SK-N-SH treated with all-trans-retinoic acid at 6 μM for 48 hours (cell line): ENCODE data around the gene SPNS1.

Source experiments
- ATAC-seq: fragments of 200-7000 bp; cut with Tn5 transposase; 3 replicates; pipeline ENCODE4 v1.9.1; 2020; ENCODE audit warnings: mild to moderate bottlenecking, moderate library complexity
- ARNTL ChIP-seq: fragments of 450-650 bp; formaldehyde crosslinking; IDR thresholded peaks from 2 replicates; pipeline ENCODE4 v1.5.0; 2020; ENCODE audit warnings: low read depth, mild to moderate bottlenecking, moderate library complexity, borderline replicate concordance
- BACH2 ChIP-seq: fragments of 250-450 bp; sonication (Bioruptor Pico); IDR thresholded peaks from 2 replicates; pipeline ENCODE4 v1.9.0; 2021; ENCODE audit warnings: mild to moderate bottlenecking, borderline replicate concordance
- CSDC2 ChIP-seq: fragments of 250-450 bp; sonication (Bioruptor Pico); IDR thresholded peaks from 2 replicates; pipeline ENCODE4 v1.5.0; 2020; ENCODE audit warnings: mild to moderate bottlenecking, moderate library complexity
- ESRRG ChIP-seq: fragments of 250-450 bp; sonication (Bioruptor Pico); IDR thresholded peaks from 2 replicates; pipeline ENCODE4 v1.6.1; 2021; ENCODE audit warnings: mild to moderate bottlenecking
- GLIS3 ChIP-seq: fragments of 250-450 bp; sonication (Bioruptor Pico); IDR thresholded peaks from 2 replicates; pipeline ENCODE4 v1.5.0; 2020; ENCODE audit warnings: mild to moderate bottlenecking, moderate library complexity
- ISL1 ChIP-seq: fragments of 250-450 bp; sonication (Bioruptor Pico); IDR thresholded peaks from 2 replicates; pipeline ENCODE4 v2.1.2; 2022; ENCODE audit warnings: mild to moderate bottlenecking, moderate library complexity
- OSR1 ChIP-seq: fragments of 250-450 bp; sonication (Bioruptor Pico); IDR thresholded peaks from 2 replicates; pipeline ENCODE4 v1.8.0; 2022; ENCODE audit warnings: moderate library complexity, mild to moderate bottlenecking, inconsistent platforms
- PATZ1 ChIP-seq: fragments of 250-450 bp; sonication (Bioruptor Pico); IDR thresholded peaks from 2 replicates; pipeline ENCODE4 v1.8.0; 2020; ENCODE audit warnings: mild to moderate bottlenecking, moderate library complexity, borderline replicate concordance
- PPARA ChIP-seq: fragments of 250-450 bp; sonication (Bioruptor Pico); IDR thresholded peaks from 2 replicates; pipeline ENCODE4 v1.5.0; 2020; ENCODE audit warnings: mild to moderate bottlenecking, borderline replicate concordance
- RARB ChIP-seq: fragments of 250-450 bp; sonication (Bioruptor Pico); IDR thresholded peaks from 2 replicates; pipeline ENCODE4 v1.8.0; 2021; ENCODE audit warnings: mild to moderate bottlenecking, moderate library complexity
- SNAI2 ChIP-seq: fragments of 250-450 bp; sonication (Bioruptor Pico); IDR thresholded peaks from 2 replicates; pipeline ENCODE4 v1.5.0; 2020; ENCODE audit warnings: mild to moderate bottlenecking, moderate library complexity
- TCF4 ChIP-seq: fragments of 250-450 bp; sonication (Bioruptor Pico); IDR thresholded peaks from 2 replicates; pipeline ENCODE4 v1.8.0; 2021; ENCODE audit warnings: mild to moderate bottlenecking, moderate library complexity, borderline replicate concordance
- TOX ChIP-seq: fragments of 250-450 bp; sonication (Bioruptor Pico); IDR thresholded peaks from 2 replicates; pipeline ENCODE4 v1.8.0; 2021; ENCODE audit warnings: mild to moderate bottlenecking, moderate library complexity, borderline replicate concordance
- TSHZ2 ChIP-seq: fragments of 250-450 bp; sonication (Bioruptor Pico); IDR thresholded peaks from 2 replicates; pipeline ENCODE4 v1.5.0; 2020; ENCODE audit warnings: mild to moderate bottlenecking, moderate library complexity
- ZC3H10 ChIP-seq: fragments of 250-450 bp; sonication (Bioruptor Pico); IDR thresholded peaks from 2 replicates; pipeline ENCODE4 v1.5.1; 2021; ENCODE audit warnings: mild to moderate bottlenecking, moderate library complexity
- ZFP3 ChIP-seq: fragments of 250-450 bp; sonication (Bioruptor Pico); IDR thresholded peaks from 2 replicates; pipeline ENCODE4 v1.5.0; 2020; ENCODE audit warnings: mild to moderate bottlenecking, moderate library complexity
- ZFP30 ChIP-seq: fragments of 450-650 bp; formaldehyde crosslinking; IDR thresholded peaks from 2 replicates; pipeline ENCODE4 v1.5.0; 2022; ENCODE audit warnings: mild to moderate bottlenecking, moderate library complexity
- ZNF565 ChIP-seq: fragments of 450-650 bp; formaldehyde crosslinking; conservative IDR thresholded peaks from 2 replicates; pipeline ENCODE4 v1.5.0; 2020; ENCODE audit warnings: low read depth, mild to moderate bottlenecking, moderate library complexity
- ZNF70 ChIP-seq: fragments of 450-650 bp; formaldehyde crosslinking; IDR thresholded peaks from 2 replicates; pipeline ENCODE4 v1.5.0; 2020; ENCODE audit warnings: mild to moderate bottlenecking, moderate library complexity
- TF ChIP-seq, protein P1 (sequence below): fragments of 250-450 bp; sonication (Bioruptor Pico); IDR thresholded peaks from 2 replicates; pipeline ENCODE4 v1.5.1; 2020; ENCODE audit warnings: low read depth, mild to moderate bottlenecking, moderate library complexity
- TF ChIP-seq, protein P2 (sequence below): fragments of 250-450 bp; sonication (Bioruptor Pico); IDR thresholded peaks from 2 replicates; pipeline ENCODE4 v1.5.1; 2021; ENCODE audit warnings: mild to moderate bottlenecking, moderate library complexity

The SPNS1 gene

DNA sequence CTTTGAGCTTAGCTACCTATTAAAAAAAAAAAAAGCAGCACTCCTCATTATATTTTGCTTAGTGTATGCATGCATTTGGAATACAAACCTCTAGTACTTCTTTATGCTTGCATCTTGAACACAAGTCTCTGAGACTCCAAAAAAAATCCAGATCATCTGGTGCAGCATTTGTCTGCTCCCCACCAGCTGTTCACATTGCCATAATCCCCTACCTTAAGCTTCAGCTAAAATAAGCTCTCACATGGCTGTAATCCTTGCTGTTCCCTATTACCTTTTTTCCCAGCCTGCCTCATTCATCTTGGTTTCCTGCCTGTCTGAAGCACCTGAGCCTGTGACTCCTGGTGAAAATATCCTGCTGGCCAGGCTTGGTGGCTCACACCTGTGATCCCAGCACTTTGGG lies 31.3 kb upstream of the SPNS1 start:
- TF ChIP-seq, protein P1, sequence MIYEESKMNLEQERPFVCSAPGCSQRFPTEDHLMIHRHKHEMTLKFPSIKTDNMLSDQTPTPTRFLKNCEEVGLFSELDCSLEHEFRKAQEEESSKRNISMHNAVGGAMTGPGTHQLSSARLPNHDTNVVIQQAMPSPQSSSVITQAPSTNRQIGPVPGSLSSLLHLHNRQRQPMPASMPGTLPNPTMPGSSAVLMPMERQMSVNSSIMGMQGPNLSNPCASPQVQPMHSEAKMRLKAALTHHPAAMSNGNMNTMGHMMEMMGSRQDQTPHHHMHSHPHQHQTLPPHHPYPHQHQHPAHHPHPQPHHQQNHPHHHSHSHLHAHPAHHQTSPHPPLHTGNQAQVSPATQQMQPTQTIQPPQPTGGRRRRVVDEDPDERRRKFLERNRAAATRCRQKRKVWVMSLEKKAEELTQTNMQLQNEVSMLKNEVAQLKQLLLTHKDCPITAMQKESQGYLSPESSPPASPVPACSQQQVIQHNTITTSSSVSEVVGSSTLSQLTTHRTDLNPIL (CRISPR knock-in tag), result no peak
- no peak for TF ChIP-seq CSDC2 (CRISPR knock-in tag)
- TF ChIP-seq PATZ1 (CRISPR knock-in tag), result no peak
- TF ChIP-seq ZFP3 (CRISPR knock-in tag), result no peak
- no peak for TF ChIP-seq ZNF70
- no peak for TF ChIP-seq ARNTL (CRISPR knock-in tag)
- TF ChIP-seq GLIS3 (CRISPR knock-in tag), result no peak
- no peak for TF ChIP-seq RARB (CRISPR knock-in tag)
- no peak for ATAC-seq

- TF ChIP-seq ISL1 (CRISPR knock-in tag), result no peak
- TF ChIP-seq PPARA (CRISPR knock-in tag), result no peak
- TF ChIP-seq BACH2 (CRISPR knock-in tag), result no peak
- no peak for TF ChIP-seq ZNF565 (CRISPR knock-in tag)
- TF ChIP-seq, protein P2, sequence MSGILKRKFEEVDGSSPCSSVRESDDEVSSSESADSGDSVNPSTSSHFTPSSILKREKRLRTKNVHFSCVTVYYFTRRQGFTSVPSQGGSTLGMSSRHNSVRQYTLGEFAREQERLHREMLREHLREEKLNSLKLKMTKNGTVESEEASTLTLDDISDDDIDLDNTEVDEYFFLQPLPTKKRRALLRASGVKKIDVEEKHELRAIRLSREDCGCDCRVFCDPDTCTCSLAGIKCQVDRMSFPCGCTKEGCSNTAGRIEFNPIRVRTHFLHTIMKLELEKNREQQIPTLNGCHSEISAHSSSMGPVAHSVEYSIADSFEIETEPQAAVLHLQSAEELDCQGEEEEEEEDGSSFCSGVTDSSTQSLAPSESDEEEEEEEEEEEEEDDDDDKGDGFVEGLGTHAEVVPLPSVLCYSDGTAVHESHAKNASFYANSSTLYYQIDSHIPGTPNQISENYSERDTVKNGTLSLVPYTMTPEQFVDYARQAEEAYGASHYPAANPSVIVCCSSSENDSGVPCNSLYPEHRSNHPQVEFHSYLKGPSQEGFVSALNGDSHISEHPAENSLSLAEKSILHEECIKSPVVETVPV (CRISPR knock-in tag), result no peak
- no peak for TF ChIP-seq ZC3H10 (CRISPR knock-in tag)
- TF ChIP-seq OSR1 (CRISPR knock-in tag), result no peak
- no peak for TF ChIP-seq RARB (CRISPR knock-in tag)
- TF ChIP-seq, all 23 proteins: peak for 0
- no peak for ATAC-seq
Measured at GRCh38 chr16:28946681-28947080, 27.9 kb upstream of the SPNS1 start.

GRCh38 chr16:28950648-28951409 lies 23.7 kb upstream of the SPNS1 start, which contains the start of gene NFATC2IP:
TSS of gene NFATC2IP (plus strand) at chr16:28950937. CDS start at chr16:28951012, 75 bp downstream.
- ATAC-seq, result peak; percentile 97
- TF ChIP-seq ZNF70 (no peak), CSDC2 (CRISPR knock-in tag) (no peak), ZC3H10 (CRISPR knock-in tag) (no peak), ZFP30 (CRISPR knock-in tag) (no peak), PATZ1 (CRISPR knock-in tag) (no peak), SNAI2 (CRISPR knock-in tag) (no peak), OSR1 (CRISPR knock-in tag) (no peak), ARNTL (CRISPR knock-in tag) (no peak), TOX (CRISPR knock-in tag) (no peak), TCF4 (CRISPR knock-in tag) (no peak), ISL1 (CRISPR knock-in tag) (no peak), TSHZ2 (no peak), ESRRG (CRISPR knock-in tag) (no peak), BACH2 (CRISPR knock-in tag) (no peak), GLIS3 (CRISPR knock-in tag) (no peak)
- TF ChIP-seq, protein P1 (CRISPR knock-in tag), result no peak
- TF ChIP-seq, protein P2 (CRISPR knock-in tag), result no peak
- TF ChIP-seq, all 23 proteins: peak for 0
